Adrenal gland (tissue), 5 donors: ENCODE results near the gene C8B.

Experiments
- CTCF ChIP-seq, 6 experiments: fragments of 450-650 bp in 4 of 6; fragments of 200-600 bp in 2 of 6; sonication (generic) in 1 of 6; IDR thresholded peaks; 1 replicate in 5 of 6; 2 replicates in 1 of 6; pipeline versions ENCODE4 v1.5.1 to v1.8.0; 2016 to 2021; ENCODE audit warnings: antibody characterized with exemption in 6 of 6, mild to moderate bottlenecking in 2 of 6, moderate library complexity in 1 of 6
- POLR2A ChIP-seq, 2 donors: fragments of 450-650 bp; IDR thresholded peaks; one replicate each; pipeline ENCODE4 v1.6.1; 2017; ENCODE audit warnings: antibody characterized with exemption in 2 of 2, mild to moderate bottlenecking in 2 of 2, moderate library complexity in 1 of 2
- donor health status: DM: no; HTN: no; CAD: no.

DNA sequence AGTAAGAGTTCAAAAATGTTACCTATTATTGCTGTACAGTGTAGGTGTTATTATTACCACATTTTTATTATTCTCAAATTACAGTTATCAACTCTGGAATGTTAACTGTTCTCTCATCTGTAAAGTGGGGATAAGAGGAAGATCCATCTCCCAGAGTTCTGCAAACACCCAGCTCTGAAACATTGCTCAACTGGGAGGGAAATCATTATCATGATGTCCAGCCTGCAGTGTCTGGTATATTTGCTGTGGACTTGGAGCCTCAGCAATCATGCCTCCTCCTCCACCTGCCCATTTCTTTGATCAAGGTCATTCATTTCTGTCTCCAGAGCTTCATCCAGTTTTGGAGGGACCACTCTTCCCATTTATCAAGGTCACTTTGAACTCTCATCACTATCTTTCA lies 71.8 kb downstream of the C8B start:
- no peak for TF ChIP-seq CTCF (IDR thresholded peaks at IDR 0.05)
- TF ChIP-seq POLR2A (IDR thresholded peaks at IDR 0.05), result no peak
